Hematopoietic multipotent progenitor cell treated with erythropoietin and hydrocortisone succinate and interleukin-3 and kit ligand, for 8 days (in vitro differentiated cells): ENCODE data around the gene GGT6.
A peak's percentile ranks its signal among the peaks of the same experiment; 100 is the strongest.

Experiments used
- DNase-seq: peaks from one replicate; pipeline ENCODE4 v3.0.0-alpha.2; 2015

GGT6 gene

GRCh38 chr17:4572131-4572530 is 11.8 kb upstream of the GGT6 start:
- DNase-seq: no peak

- DNase-seq: no peak
Measured at GRCh38 chr17:4569591-4569990, 9.2 kb upstream of the GGT6 start.

GRCh38 chr17:4566785-4567184 is 6.4 kb upstream of the GGT6 start:
- DNase-seq: peak; percentile 71

DNA sequence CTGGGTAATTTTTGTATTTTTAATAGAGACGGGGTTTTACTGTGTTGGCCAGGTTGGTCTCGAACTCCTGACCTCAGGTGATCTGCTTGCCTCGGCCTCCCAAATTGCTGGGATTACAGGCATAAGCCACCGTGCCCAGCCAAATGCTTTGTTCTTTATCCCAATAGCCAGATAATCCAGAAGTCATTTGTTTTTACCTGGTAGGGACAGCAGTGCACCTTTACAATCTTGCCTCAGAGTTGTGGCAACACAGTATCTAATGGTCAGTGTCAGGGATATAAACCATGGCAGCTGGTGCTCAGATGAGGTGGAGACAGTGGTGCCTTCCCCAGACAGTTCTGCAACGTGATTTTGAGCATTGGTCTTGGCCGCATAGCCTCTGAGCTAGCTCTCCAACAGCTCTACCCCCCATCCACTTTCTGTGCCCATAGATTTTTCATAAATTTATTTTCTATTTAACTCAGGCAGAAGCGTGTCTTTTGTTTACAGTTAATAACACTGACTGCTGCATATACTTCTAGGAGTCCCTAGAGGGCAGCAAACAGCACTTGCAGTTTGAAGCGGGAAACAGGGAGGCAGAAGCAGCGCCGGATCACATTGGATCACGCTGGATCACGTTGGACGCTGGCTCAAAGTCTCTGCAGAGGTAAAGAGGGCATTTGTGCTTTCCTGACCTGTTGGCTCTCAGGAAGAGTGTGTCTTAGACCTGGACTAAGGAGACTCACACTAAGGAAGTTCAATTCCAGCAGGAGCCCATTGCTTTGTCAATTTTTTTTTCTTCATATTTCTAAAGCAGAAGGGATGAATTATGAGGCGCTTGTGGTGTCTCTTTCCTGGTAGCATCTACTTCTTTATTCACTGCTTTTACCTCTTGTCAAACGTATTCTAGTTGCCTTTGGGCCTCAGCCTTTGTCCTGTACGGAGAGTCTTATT is 5.1 kb upstream of the GGT6 start:
- DNase-seq: peak; percentile 86

- DNase-seq: no peak
Measured at GRCh38 chr17:4562015-4562969, 1.9 kb upstream of the GGT6 start.

DNA sequence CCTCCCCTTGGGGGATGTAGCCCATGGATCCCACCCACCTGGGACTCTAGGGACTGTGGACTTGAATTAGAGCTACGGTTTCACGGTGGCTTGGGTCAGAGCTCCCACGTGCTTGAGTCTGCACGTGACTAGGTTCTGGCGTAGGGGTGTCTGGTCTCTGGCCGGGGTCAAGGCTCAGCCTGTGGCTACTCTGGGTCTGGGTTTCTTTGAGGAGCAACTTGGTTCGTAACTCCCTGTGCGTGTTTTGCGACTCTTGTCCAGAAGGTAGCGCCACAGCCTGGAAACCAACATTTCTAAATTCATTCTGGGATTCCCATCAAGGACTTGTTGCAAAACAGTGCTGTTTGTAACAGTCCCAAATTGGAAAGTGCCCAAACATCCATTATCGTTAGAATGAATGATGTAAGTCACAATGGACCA is 470 bp upstream of the GGT6 start:
- DNase-seq: no peak

DNA sequence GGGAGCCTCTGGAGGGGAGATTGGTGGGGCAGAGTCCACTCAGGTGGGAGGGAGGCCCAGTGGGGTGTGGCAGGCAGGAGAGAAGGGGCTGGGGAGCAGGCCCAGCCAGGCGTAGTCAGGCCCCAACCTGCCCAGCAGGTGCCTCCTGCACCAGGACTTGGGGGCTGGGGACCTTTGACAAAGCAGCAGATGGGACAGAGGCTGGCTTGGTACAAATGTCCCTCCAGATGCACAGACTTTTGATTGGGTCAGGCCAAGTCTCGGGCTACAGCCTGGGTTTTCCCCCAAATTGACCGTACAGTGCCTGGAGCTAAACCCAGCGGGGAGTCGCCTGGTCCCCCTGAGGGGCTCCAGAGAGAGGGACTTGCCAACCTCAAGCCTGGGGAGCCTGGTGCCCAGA is 411 bp downstream of the GGT6 start:
- DNase-seq: no peak

- DNase-seq: no peak
Measured at GRCh38 chr17:4559139-4559791, 1.1 kb downstream of the GGT6 start.

DNA sequence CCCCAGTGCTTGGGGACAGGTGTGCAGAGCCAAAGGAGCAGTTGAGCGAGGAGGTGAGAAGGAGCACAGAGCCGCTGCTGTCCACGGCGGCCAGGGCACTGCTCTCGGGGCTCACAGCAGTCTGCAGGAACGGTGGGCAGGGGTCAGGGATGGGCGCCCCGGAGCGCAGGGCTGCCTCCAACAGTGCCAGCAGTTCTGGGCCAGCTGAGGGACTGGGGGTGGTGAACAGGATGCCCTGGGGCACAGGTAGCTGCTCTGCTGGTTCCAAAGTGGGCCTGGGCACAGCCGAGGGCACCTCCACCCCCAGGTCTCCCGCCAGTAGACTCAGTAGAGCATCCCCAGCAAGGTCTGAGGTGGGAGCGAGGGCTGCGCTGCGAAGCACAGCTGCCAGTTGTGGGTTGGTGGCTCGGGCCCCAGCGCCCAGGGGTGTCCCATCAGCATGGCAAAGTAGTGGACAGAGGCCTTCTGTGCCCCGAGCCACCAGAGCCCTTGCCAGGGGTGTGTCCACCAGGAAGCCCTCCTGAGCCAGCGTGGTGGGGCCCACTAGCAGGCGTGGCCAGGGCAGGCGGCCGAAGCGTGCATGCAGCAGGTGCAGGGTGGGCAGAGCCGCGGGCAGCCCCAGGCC is 1.9 kb downstream of the GGT6 start:
- DNase-seq: no peak

- no peak for DNase-seq
Measured at GRCh38 chr17:4557626-4558346, 2.6 kb downstream of the GGT6 start.

- no peak for DNase-seq
Measured at GRCh38 chr17:4556996-4557395, 3.4 kb downstream of the GGT6 start.

GRCh38 chr17:4555873-4556759 is 4.3 kb downstream of the GGT6 start:
- DNase-seq: no peak

GRCh38 chr17:4554997-4555799 is 5.2 kb downstream of the GGT6 start, which contains the start of gene MYBBP1A:
MYBBP1A (minus strand) TSS chr17:4555384; CDS start chr17:4555324, 60 bp downstream.
- peak; percentile 97 for DNase-seq

DNA sequence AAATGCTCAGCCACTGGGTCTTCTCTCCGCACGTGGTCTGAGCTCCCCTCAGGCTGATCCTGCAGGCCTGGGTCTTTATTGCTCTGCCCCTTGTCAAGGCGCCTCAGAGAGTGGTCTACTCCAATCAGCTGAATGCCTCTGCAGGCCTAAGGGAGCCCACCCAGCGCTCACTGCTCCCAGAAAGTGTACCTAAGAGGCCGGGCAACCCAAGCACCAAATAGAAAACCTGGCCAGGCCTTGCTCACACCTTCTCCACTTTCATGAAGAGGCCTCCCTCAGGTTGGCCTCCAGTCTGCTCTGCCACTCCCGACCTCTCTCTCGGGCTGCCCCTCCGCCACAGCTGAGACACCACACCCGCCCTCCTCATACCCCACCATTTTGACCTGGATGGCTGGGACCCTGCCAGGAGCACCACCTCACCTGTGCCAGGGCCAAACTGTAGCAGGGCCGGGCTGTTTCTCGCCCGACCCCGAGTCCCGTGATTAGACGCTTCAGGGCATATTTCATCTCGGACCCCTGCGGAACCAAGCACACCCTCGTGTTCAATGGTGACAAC is 5.9 kb downstream of the GGT6 start:
- DNase-seq: no peak

DNA sequence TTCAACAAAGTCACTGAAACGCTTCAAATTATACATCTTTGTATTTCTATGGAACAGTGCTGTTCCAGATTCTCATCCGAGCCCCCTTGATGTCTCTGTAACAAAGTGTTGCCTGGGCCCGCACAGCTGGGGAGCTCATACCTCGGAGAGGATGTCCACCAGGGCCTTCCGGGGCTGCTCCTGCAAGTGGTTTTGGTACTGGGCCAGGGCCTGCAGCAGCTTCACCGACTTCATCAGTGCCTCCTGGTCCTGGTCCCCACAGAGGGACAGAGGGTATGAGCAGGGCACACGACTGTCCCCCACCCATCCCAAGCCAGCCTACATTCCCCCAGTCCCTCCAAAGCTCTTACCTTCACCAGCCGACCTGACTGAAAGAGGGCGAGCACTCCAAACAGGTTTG is 6.7 kb downstream of the GGT6 start:
- no peak for DNase-seq

DNA sequence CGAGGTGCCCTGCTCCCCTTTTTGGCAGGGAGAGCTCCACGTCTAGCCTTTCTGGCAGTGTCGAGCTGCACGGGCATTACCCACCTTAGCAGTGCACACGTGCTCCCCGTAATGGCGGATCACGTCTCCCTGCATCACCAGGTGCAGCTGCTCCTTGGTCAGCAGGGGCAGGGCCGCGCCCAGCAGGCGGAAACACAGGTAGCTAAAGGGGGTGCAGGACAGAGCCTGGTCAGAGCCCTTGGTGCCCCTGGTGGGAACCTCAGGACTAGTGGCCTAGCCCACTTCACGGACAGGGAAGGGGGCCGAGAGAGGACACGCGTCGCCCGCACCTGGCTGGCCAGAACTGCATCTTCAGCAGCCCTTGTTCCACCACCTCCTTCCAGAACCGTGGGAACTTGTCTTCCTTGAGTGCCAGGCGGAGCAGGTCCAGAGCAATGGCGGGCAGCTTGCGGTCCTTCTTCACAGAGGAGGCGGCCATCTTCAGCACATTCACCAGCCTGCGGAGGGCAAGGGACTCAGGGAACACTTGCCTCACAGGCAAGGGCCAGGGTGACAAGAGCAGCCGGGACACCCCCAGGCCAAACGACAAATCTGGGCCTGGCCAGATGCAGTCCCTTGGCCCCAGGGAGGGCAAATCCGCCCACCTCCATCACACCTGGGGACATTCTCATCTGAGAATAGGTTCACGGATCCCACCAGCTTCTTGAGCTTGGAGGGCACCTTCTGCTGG is 8.4 kb downstream of the GGT6 start:
- DNase-seq: no peak

DNA sequence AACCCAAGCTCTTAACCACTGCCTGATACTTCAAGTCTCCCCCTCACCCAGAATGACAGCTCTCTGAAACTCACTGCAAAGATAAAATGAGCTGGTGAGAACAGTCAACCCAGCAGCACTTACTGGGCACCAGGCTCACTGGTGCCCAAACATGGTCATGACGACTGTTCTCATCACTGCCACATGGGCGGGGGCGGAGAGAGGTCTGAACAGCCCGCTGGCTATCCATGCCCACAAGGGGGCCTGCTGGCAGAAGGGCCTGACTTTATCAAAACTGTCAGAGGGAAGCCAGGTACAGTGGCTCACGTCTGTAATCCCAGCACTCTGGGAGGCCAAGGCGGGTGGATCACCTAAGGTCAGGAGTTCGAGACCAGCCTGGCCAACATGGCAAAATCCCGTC is 9.2 kb downstream of the GGT6 start:
- DNase-seq: peak; percentile 52

GRCh38 chr17:4550534-4551039 is 9.8 kb downstream of the GGT6 start:
- no peak for DNase-seq
